Measurements from ENCODE around the gene HOXB7. TPM values are rescaled to one million over a fixed set of nuclear protein-coding genes. Genes with fewer than 3 reads are reported as not detected.

The HOXB7 gene
- total RNA-seq, 1 experiment from 2014 or later, result not detected

DNA sequence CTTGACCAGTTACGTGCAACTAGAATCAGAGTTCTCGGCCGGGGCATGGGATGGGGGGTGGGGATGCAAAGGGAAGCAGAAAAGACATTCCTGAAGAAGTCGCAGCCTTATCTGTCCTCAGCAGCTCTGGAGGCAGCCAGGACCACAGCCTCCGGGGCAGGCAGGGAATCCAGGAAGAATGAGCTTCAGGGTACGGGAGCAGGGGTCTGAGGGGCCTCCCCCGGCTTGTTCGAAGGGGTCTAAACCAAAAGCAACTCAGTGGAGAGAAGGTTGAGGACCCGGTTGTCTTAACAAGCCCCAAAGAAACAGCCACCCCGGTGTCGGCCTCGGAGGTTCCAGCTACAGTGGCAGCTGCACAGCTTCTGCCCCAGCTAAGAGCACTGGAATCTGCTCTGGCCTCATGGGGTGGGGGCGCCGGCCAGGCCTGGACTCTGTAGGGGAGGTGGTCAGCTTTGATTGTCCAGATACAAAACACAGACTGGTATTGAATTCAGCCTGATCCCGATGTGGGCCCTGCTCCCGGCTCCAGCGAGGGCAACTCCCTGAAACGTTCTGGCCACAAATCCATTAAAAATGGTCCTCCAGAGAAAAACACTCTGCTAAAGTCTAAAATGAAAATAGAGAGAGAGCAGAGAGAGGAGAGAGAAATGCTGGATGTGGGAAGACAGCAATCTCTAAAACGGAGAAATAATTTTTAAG, 40.3 kb downstream of the HOXB7 start:
- Histone ChIP-seq H3T11ph (ENCODE audit: low read length) (no peak overlapping the region), H3K23ac (ENCODE audit: insufficient read length, low read depth, low read length) (no peak overlapping the region), H2BK5ac (ENCODE audit: insufficient read length, low read length) (no peak overlapping the region), H4K8ac (replicated peaks; ENCODE audit: insufficient read length, low read depth, low read length) (no peak overlapping the region), H3K23me2 (ENCODE audit: insufficient read length, low read depth, low read length, poor library complexity, severe bottlenecking) (no peaks in the 10 kb centered on the region), H3K79me1 (ENCODE audit: insufficient read depth, low read depth, low read length, poor library complexity, severe bottlenecking) (no peaks in the 10 kb centered on the region), H3K4me1 (ENCODE audit: insufficient read depth, low read length) (peaks cover 2% of the 10 kb centered on the region; the same call in 1 of the 2 replicates), H3K27me3 (ENCODE audit: insufficient read depth, low read length) (peaks cover 100% of the 10 kb centered on the region), H4K5ac (ENCODE audit: insufficient read length, low read depth, low read length) (no peak overlapping the region), H3K9ac (ENCODE audit: extremely low read depth, insufficient read length, low read length) (no peak overlapping the region), H3K9me3 (ENCODE audit: control insufficient read depth, low read depth, low read length) (no peaks in the 10 kb centered on the region), H2AK5ac (ENCODE audit: insufficient read length, low read length) (no peak overlapping the region), H4K91ac (ENCODE audit: insufficient read length, low read depth, low read length) (no peak overlapping the region), H4K20me1 (ENCODE audit: control insufficient read depth, insufficient read depth, insufficient read length) (peaks cover 4% of the 10 kb centered on the region), H2BK15ac (ENCODE audit: low read depth, low read length) (no peak overlapping the region), H3K79me2 (ENCODE audit: insufficient read depth, low read length) (no peaks in the 10 kb centered on the region), H3K18ac (ENCODE audit: insufficient read length, low read depth, low read length) (no peak overlapping the region), H3K27ac (ENCODE audit: insufficient read length, low read depth, low read length) (no peak overlapping the region), H3K56ac (ENCODE audit: insufficient read length, low read depth, low read length) (no peak overlapping the region), H2AFZ (ENCODE audit: low read length) (no peak overlapping the region), H2BK120ac (ENCODE audit: low read depth, low read length, poor library complexity, severe bottlenecking) (no peak overlapping the region), H3K14ac (ENCODE audit: insufficient read depth, low read length) (no peak overlapping the region), H2BK20ac (ENCODE audit: low read depth, low read length, poor library complexity, severe bottlenecking) (no peak overlapping the region), H2BK12ac (ENCODE audit: insufficient read length, low read depth, low read length) (no peak overlapping the region), H3K4ac (ENCODE audit: low read depth, low read length) (no peak overlapping the region), H3K4me2 (ENCODE audit: insufficient read depth, insufficient read length, low read length) (no peak overlapping the region)
- H3K9me3 Mint-ChIP-seq, result peaks cover 0 to 12% of the 10 kb centered on the region in 2 experiments; a peak in 1 of 5 replicates
- no CpG with 5 or more reads among the region's 19 CpGs for WGBS (ENCODE audit: extremely low coverage, insufficient read length, low lambda C conversion rate)
- H3K36me3 Mint-ChIP-seq (ENCODE audit: insufficient read depth in 1 of 3, low read depth in 3 of 3), result no peaks in the 10 kb centered on the region; a peak in 1 of 7 replicates
- TF ChIP-seq, protein P1, sequence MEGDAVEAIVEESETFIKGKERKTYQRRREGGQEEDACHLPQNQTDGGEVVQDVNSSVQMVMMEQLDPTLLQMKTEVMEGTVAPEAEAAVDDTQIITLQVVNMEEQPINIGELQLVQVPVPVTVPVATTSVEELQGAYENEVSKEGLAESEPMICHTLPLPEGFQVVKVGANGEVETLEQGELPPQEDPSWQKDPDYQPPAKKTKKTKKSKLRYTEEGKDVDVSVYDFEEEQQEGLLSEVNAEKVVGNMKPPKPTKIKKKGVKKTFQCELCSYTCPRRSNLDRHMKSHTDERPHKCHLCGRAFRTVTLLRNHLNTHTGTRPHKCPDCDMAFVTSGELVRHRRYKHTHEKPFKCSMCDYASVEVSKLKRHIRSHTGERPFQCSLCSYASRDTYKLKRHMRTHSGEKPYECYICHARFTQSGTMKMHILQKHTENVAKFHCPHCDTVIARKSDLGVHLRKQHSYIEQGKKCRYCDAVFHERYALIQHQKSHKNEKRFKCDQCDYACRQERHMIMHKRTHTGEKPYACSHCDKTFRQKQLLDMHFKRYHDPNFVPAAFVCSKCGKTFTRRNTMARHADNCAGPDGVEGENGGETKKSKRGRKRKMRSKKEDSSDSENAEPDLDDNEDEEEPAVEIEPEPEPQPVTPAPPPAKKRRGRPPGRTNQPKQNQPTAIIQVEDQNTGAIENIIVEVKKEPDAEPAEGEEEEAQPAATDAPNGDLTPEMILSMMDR (conservative IDR thresholded peaks at IDR 0.05), result no peak
- no peak overlapping the region for H3K4me3 Mint-ChIP-seq
- DNase-seq, result peak; percentile 69
- peaks cover 6 to 18% of the 10 kb centered on the region in 2 experiments for H3K4me1 Mint-ChIP-seq
- no peak overlapping the region for H3K27ac Mint-ChIP-seq
- H3K27me3 Mint-ChIP-seq (ENCODE audit: low read depth), result no peaks in the 10 kb centered on the region

Measured in H9 (cell line).